ENCODE data around the gene ADRA2B.

- TF ChIP-seq CTCF (IDR thresholded peaks at IDR 0.05) (no peak), POLR2A (IDR thresholded peaks at IDR 0.05) (no peak)
Observed at GRCh38 chr2:96135621-96136020, 19.2 kb upstream of the ADRA2B start.
